WTC11 (cell line): ENCODE data around the gene IL17RB. TPM values are rescaled to one million over a fixed set of nuclear protein-coding genes. Genes with fewer than 3 reads are reported as not detected.

Source experiments
- ATAC-seq: fragments of 200-7000 bp; cut with Tn5 transposase; 2 replicates; pipeline ENCODE4 v1.10.0; 2021; ENCODE audit warnings: mild to moderate bottlenecking, moderate library complexity
- CTCF ChIA-PET: fragments of 300-600 bp; sonication (Branson Sonifier 250); formaldehyde crosslinking; loops from one replicate; lab custom pipeline; 2021; ENCODE audit warnings: antibody characterized with exemption; lab: Charles Lee
- POLR2A ChIA-PET: fragments of 350-600 bp; sonication (Branson Sonifier 250); formaldehyde crosslinking; loops from one replicate; lab custom pipeline; 2021; ENCODE audit warnings: antibody characterized with exemption; lab: Charles Lee
- DNase-seq: peaks from one replicate; pipeline ENCODE4 v3.0.0; 2021; ENCODE audit warnings: low spot score
- H3K27ac Mint-ChIP-seq: 2 replicates; pipeline ENCODE4 v1.8.0; 2021; ENCODE audit warnings: mixed read lengths
- H3K27me3 Mint-ChIP-seq: 2 replicates; pipeline ENCODE4 v1.8.0; 2021; ENCODE audit warnings: low read depth, mild to moderate bottlenecking, moderate library complexity, mixed read lengths
- H3K36me3 Mint-ChIP-seq: 2 replicates; pipeline ENCODE4 v1.8.0; 2021; ENCODE audit warnings: mixed read lengths
- H3K4me1 Mint-ChIP-seq: 2 replicates; pipeline ENCODE4 v1.8.0; 2022; ENCODE audit warnings: mixed read lengths
- H3K4me3 Mint-ChIP-seq: 2 replicates; pipeline ENCODE4 v1.8.0; 2021; ENCODE audit warnings: mild to moderate bottlenecking, moderate library complexity, mixed read lengths
- H3K9me3 Mint-ChIP-seq: 2 replicates; pipeline ENCODE4 v1.8.0; 2021; ENCODE audit warnings: mixed read lengths
- ATF1 ChIP-seq: sonication (generic); formaldehyde crosslinking; IDR thresholded peaks from 2 replicates; pipeline ENCODE4 v1.8.1; 2023; ENCODE audit warnings: mild to moderate bottlenecking, moderate library complexity, missing genetic modification reagents
- CBFB ChIP-seq: sonication (generic); formaldehyde crosslinking; IDR thresholded peaks from 2 replicates; pipeline ENCODE4 v1.8.1; 2022; ENCODE audit warnings: mild to moderate bottlenecking, low read depth, missing genetic modification reagents
- CREB1 ChIP-seq: sonication (generic); formaldehyde crosslinking; IDR thresholded peaks from 2 replicates; pipeline ENCODE4 v1.8.0; 2023; ENCODE audit warnings: mild to moderate bottlenecking, missing genetic modification reagents
- ESRRA ChIP-seq: sonication (generic); formaldehyde crosslinking; IDR thresholded peaks from 2 replicates; pipeline ENCODE4 v1.8.1; 2022; ENCODE audit warnings: mild to moderate bottlenecking, missing genetic modification reagents, borderline replicate concordance
- GRHL2 ChIP-seq: fragments of 250-450 bp; sonication (Bioruptor Pico); IDR thresholded peaks from 2 replicates; pipeline ENCODE4 v1.8.0; 2022; ENCODE audit warnings: mild to moderate bottlenecking, moderate library complexity; ENCODE audit not compliant: insufficient replicate concordance, severe bottlenecking
- HMGA2 ChIP-seq: fragments of 250-450 bp; sonication (Bioruptor Pico); IDR thresholded peaks from 2 replicates; pipeline ENCODE4 v1.4.0; 2021; ENCODE audit warnings: mild to moderate bottlenecking, moderate library complexity
- JUN ChIP-seq: sonication (generic); formaldehyde crosslinking; IDR thresholded peaks from 2 replicates; pipeline ENCODE4 v1.8.0; 2023; ENCODE audit warnings: mild to moderate bottlenecking, missing genetic modification reagents
- NFATC4 ChIP-seq: fragments of 250-450 bp; sonication (Bioruptor Pico); IDR thresholded peaks from 2 replicates; pipeline ENCODE4 v1.9.0; 2021; ENCODE audit warnings: mild to moderate bottlenecking
- PRRX2 ChIP-seq: fragments of 250-450 bp; sonication (Bioruptor Pico); IDR thresholded peaks from 2 replicates; pipeline ENCODE4 v1.8.0; 2021; ENCODE audit warnings: mild to moderate bottlenecking
- RELA ChIP-seq: sonication (generic); formaldehyde crosslinking; IDR thresholded peaks from 2 replicates; pipeline ENCODE4 v1.8.1; 2022; ENCODE audit warnings: missing genetic modification reagents, mild to moderate bottlenecking, borderline replicate concordance
- SP1 ChIP-seq: sonication (generic); formaldehyde crosslinking; conservative IDR thresholded peaks from 2 replicates; pipeline ENCODE4 v1.8.1; 2022; ENCODE audit warnings: missing genetic modification reagents
- TEAD4 ChIP-seq: sonication (generic); formaldehyde crosslinking; IDR thresholded peaks from 2 replicates; pipeline ENCODE4 v1.8.0; 2022; ENCODE audit warnings: mild to moderate bottlenecking, missing genetic modification reagents
- ZNF121 ChIP-seq: sonication (generic); formaldehyde crosslinking; IDR thresholded peaks from 2 replicates; pipeline ENCODE4 v1.8.0; 2023; ENCODE audit warnings: missing genetic modification reagents
- ZNF232 ChIP-seq: sonication (generic); formaldehyde crosslinking; IDR thresholded peaks from 2 replicates; pipeline ENCODE4 v1.8.0; 2022; ENCODE audit warnings: mild to moderate bottlenecking, missing genetic modification reagents
- ZNF317 ChIP-seq: sonication (generic); formaldehyde crosslinking; IDR thresholded peaks from 2 replicates; pipeline ENCODE4 v1.8.1; 2023; ENCODE audit warnings: low read depth, mild to moderate bottlenecking, moderate library complexity, missing genetic modification reagents, borderline replicate concordance
- ZNF423 ChIP-seq: fragments of 250-450 bp; sonication (Bioruptor Pico); IDR thresholded peaks from 2 replicates; pipeline ENCODE4 v2.1.2; 2022; ENCODE audit warnings: mild to moderate bottlenecking, moderate library complexity
- ZNF671 ChIP-seq: fragments of 250-450 bp; sonication (Bioruptor Pico); IDR thresholded peaks from 2 replicates; pipeline ENCODE4 v1.8.0; 2021; ENCODE audit warnings: mild to moderate bottlenecking
- total RNA-seq: library from RNA; stranded (reverse); gene quantifications from 3 replicates; pipeline ENCODE4 v1.2.3, GENCODE V29; 2021
- TF ChIP-seq, protein P1 (sequence below): fragments of 200-600 bp; IDR thresholded peaks from 2 replicates; pipeline ENCODE4 v1.8.0; 2022; ENCODE audit warnings: antibody characterized with exemption
- TF ChIP-seq, protein P2 (sequence below): fragments of 250-450 bp; sonication (Bioruptor Pico); IDR thresholded peaks from 2 replicates; pipeline ENCODE4 v1.9.0; 2021; ENCODE audit warnings: mild to moderate bottlenecking
- TF ChIP-seq, protein P3 (sequence below): sonication (generic); formaldehyde crosslinking; IDR thresholded peaks from 2 replicates; pipeline ENCODE4 v1.8.0; 2022; ENCODE audit warnings: mild to moderate bottlenecking, missing genetic modification reagents
- TF ChIP-seq, protein P4 (sequence below): fragments of 250-450 bp; sonication (Bioruptor Pico); IDR thresholded peaks from 2 replicates; pipeline ENCODE4 v1.9.0; 2021; ENCODE audit warnings: mild to moderate bottlenecking, borderline replicate concordance
- TF ChIP-seq, protein P5 (sequence below): sonication (generic); formaldehyde crosslinking; IDR thresholded peaks from 2 replicates; pipeline ENCODE4 v1.8.1; 2022; ENCODE audit warnings: low read depth, missing genetic modification reagents, borderline replicate concordance

IL17RB gene
- total RNA-seq, 1 experiment from 2014 or later = 5.6 TPM

DNA sequence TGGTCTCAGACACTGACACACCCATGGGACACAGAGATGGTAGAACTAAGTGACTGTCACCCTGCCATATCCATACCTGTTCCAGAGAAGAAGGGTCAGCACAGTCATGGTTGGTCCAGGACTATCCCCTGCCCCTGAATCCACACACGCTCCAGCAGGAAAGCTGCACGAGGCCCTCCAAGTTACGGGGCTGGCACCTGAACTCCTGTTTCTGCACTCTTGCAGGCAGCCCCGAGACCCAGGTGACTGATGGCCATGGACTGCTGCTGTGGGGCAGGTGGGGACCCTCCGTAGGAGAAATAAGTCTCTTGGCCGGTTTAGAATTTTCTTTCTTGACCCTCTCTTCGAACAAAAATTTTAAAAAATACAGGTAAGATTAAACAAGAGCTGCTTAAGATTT lies 30.7 kb upstream of the IL17RB start:
- CTCF ChIA-PET = interaction anchor here (0.6 kb wide), 1 partner anchor 217 kb away, joined by 3 read pairs; no protein-coding TSS in a partner anchor

DNA sequence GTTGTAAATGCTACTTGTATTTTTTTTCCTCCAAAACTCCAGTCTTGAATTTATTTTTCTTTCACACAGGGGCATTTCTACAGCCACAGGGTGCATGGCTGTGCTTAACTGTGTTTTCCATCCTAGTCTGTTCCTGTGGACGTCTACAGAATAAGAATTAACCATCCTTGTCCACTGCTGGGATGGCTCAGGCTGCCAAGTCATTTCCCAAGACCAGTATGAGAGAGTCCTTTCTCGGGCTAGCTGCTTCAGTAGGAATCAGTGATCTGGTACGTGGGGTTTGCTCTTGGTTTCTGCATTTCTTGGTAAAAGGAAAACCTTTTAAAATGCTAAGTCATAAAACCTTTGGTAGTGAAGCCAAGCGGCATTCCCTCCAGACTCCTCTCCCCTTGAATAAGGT lies 29.9 kb upstream of the IL17RB start:
- POLR2A ChIA-PET = no interaction called here
- no peaks in the 10 kb centered on the region; the same call in 1 of the 2 replicates for H3K36me3 Mint-ChIP-seq
- TF ChIP-seq ATF1 (CRISPR knock-in tag) = no peak
- no peak for TF ChIP-seq TEAD4 (CRISPR knock-in tag)
- TF ChIP-seq, protein P1, sequence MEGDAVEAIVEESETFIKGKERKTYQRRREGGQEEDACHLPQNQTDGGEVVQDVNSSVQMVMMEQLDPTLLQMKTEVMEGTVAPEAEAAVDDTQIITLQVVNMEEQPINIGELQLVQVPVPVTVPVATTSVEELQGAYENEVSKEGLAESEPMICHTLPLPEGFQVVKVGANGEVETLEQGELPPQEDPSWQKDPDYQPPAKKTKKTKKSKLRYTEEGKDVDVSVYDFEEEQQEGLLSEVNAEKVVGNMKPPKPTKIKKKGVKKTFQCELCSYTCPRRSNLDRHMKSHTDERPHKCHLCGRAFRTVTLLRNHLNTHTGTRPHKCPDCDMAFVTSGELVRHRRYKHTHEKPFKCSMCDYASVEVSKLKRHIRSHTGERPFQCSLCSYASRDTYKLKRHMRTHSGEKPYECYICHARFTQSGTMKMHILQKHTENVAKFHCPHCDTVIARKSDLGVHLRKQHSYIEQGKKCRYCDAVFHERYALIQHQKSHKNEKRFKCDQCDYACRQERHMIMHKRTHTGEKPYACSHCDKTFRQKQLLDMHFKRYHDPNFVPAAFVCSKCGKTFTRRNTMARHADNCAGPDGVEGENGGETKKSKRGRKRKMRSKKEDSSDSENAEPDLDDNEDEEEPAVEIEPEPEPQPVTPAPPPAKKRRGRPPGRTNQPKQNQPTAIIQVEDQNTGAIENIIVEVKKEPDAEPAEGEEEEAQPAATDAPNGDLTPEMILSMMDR = no peak
- no peak for TF ChIP-seq ZNF423 (CRISPR knock-in tag)
- TF ChIP-seq NFATC4 (CRISPR knock-in tag) = no peak
- TF ChIP-seq ESRRA (CRISPR knock-in tag) = no peak
- no peak for TF ChIP-seq GRHL2
- TF ChIP-seq CBFB = no peak
- TF ChIP-seq HMGA2 (CRISPR knock-in tag) = no peak
- TF ChIP-seq, protein P2, sequence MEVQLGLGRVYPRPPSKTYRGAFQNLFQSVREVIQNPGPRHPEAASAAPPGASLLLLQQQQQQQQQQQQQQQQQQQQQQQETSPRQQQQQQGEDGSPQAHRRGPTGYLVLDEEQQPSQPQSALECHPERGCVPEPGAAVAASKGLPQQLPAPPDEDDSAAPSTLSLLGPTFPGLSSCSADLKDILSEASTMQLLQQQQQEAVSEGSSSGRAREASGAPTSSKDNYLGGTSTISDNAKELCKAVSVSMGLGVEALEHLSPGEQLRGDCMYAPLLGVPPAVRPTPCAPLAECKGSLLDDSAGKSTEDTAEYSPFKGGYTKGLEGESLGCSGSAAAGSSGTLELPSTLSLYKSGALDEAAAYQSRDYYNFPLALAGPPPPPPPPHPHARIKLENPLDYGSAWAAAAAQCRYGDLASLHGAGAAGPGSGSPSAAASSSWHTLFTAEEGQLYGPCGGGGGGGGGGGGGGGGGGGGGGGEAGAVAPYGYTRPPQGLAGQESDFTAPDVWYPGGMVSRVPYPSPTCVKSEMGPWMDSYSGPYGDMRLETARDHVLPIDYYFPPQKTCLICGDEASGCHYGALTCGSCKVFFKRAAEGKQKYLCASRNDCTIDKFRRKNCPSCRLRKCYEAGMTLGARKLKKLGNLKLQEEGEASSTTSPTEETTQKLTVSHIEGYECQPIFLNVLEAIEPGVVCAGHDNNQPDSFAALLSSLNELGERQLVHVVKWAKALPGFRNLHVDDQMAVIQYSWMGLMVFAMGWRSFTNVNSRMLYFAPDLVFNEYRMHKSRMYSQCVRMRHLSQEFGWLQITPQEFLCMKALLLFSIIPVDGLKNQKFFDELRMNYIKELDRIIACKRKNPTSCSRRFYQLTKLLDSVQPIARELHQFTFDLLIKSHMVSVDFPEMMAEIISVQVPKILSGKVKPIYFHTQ = no peak
- no peak for TF ChIP-seq SP1
- TF ChIP-seq, protein P3, sequence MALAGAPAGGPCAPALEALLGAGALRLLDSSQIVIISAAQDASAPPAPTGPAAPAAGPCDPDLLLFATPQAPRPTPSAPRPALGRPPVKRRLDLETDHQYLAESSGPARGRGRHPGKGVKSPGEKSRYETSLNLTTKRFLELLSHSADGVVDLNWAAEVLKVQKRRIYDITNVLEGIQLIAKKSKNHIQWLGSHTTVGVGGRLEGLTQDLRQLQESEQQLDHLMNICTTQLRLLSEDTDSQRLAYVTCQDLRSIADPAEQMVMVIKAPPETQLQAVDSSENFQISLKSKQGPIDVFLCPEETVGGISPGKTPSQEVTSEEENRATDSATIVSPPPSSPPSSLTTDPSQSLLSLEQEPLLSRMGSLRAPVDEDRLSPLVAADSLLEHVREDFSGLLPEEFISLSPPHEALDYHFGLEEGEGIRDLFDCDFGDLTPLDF (CRISPR knock-in tag) = no peak
- TF ChIP-seq ZNF121 (CRISPR knock-in tag) = no peak
- TF ChIP-seq, protein P4, sequence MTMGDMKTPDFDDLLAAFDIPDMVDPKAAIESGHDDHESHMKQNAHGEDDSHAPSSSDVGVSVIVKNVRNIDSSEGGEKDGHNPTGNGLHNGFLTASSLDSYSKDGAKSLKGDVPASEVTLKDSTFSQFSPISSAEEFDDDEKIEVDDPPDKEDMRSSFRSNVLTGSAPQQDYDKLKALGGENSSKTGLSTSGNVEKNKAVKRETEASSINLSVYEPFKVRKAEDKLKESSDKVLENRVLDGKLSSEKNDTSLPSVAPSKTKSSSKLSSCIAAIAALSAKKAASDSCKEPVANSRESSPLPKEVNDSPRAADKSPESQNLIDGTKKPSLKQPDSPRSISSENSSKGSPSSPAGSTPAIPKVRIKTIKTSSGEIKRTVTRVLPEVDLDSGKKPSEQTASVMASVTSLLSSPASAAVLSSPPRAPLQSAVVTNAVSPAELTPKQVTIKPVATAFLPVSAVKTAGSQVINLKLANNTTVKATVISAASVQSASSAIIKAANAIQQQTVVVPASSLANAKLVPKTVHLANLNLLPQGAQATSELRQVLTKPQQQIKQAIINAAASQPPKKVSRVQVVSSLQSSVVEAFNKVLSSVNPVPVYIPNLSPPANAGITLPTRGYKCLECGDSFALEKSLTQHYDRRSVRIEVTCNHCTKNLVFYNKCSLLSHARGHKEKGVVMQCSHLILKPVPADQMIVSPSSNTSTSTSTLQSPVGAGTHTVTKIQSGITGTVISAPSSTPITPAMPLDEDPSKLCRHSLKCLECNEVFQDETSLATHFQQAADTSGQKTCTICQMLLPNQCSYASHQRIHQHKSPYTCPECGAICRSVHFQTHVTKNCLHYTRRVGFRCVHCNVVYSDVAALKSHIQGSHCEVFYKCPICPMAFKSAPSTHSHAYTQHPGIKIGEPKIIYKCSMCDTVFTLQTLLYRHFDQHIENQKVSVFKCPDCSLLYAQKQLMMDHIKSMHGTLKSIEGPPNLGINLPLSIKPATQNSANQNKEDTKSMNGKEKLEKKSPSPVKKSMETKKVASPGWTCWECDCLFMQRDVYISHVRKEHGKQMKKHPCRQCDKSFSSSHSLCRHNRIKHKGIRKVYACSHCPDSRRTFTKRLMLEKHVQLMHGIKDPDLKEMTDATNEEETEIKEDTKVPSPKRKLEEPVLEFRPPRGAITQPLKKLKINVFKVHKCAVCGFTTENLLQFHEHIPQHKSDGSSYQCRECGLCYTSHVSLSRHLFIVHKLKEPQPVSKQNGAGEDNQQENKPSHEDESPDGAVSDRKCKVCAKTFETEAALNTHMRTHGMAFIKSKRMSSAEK (CRISPR knock-in tag) = no peak
- no peak for TF ChIP-seq ZNF317 (CRISPR knock-in tag)
- TF ChIP-seq JUN = no peak
- TF ChIP-seq CREB1 (CRISPR knock-in tag) = no peak
- no peak for TF ChIP-seq RELA (CRISPR knock-in tag)
- TF ChIP-seq, all 79 proteins: peak for 0
- H3K4me3 Mint-ChIP-seq = no peak overlapping the region
- DNase-seq (no peak), ATAC-seq (no peak)
- H3K9me3 Mint-ChIP-seq = no peaks in the 10 kb centered on the region
- CTCF ChIA-PET = interaction anchor here (0.6 to 0.7 kb wide), 3 partner anchors 26 to 218 kb away, joined by 3 to 5 read pairs (median 3); no protein-coding TSS in a partner anchor
- H3K4me1 Mint-ChIP-seq = no peaks in the 10 kb centered on the region
- no peaks in the 10 kb centered on the region for H3K27me3 Mint-ChIP-seq
- H3K27ac Mint-ChIP-seq = no peak overlapping the region

More for the DNA sequence above, 30.7 kb upstream of the IL17RB start:
- Mint-ChIP-seq H3K4me3 (no peak overlapping the region), H3K36me3 (no peaks in the 10 kb centered on the region; the same call in 1 of the 2 replicates), H3K27ac (no peak overlapping the region), H3K4me1 (no peaks in the 10 kb centered on the region), H3K27me3 (no peaks in the 10 kb centered on the region), H3K9me3 (no peaks in the 10 kb centered on the region)
- ATAC-seq = no peak
- DNase-seq = no peak
- POLR2A ChIA-PET = no interaction called here
- TF ChIP-seq, protein P5, sequence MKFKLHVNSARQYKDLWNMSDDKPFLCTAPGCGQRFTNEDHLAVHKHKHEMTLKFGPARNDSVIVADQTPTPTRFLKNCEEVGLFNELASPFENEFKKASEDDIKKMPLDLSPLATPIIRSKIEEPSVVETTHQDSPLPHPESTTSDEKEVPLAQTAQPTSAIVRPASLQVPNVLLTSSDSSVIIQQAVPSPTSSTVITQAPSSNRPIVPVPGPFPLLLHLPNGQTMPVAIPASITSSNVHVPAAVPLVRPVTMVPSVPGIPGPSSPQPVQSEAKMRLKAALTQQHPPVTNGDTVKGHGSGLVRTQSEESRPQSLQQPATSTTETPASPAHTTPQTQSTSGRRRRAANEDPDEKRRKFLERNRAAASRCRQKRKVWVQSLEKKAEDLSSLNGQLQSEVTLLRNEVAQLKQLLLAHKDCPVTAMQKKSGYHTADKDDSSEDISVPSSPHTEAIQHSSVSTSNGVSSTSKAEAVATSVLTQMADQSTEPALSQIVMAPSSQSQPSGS (CRISPR knock-in tag) = no peak
- TF ChIP-seq PRRX2 (no peak), ZNF232 (CRISPR knock-in tag) (no peak), ZNF671 (no peak)
